HG02884 (cell line): ENCODE results near the gene SLC6A15.

Experiments used
- ATAC-seq: cut with Tn5 transposase; IDR thresholded peaks from one replicate; pipeline ENCODE4 v1.9.1; 2021; ENCODE audit warnings: mild to moderate bottlenecking, moderate library complexity; ENCODE audit not compliant: unreplicated experiment

The SLC6A15 gene

DNA sequence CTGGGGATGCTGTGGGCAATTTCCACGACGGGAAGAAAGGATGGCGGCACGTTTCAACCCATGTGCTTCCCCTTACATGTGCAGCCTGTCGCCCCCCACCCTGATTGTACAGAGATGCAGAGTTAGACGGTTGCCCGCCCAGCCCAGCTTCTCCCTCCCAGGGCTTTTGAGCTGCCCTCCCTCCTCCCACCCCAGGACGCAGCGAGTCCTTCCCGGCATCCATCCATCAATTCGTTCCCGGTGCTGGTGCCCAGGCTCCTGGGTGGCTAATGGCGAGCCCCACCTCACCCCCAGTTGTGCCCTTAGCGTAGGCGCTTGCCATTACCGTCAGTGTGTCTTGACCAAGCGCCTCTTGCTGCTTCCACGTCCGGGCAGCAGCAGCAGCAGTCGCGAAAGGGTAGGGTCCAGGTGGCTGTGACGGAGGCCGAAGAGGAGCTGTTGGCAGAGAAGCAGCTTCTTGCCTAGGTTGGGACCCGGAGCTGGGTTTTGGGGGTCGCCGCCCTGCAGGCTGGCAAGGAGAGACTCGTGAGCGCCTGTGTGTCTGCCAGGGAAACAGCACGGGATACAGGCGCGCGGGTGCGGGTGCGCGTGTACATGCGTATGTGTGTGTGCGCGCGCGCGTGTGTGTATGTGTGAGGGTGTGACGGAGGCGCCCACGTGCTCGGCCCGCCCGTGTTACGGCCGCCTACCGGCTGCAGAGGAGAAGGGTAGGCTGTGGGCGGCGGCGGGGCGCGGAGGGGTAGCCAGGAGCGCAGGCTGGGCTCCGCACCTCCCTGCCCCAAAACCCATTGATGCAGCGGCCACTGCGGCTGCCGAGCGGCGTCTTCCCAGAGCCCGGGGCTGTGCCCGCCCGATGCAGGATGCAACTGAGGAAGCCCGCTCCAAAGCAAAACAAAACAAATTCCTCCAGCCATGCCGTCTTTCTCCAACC, at the start of gene SLC6A15:
Gene SLC6A15 (minus strand): TSS at position 602 of the 931 bp plus-strand sequence. CDS start 20,679 bp downstream, outside the sequence.
- ATAC-seq, result no peak

DNA sequence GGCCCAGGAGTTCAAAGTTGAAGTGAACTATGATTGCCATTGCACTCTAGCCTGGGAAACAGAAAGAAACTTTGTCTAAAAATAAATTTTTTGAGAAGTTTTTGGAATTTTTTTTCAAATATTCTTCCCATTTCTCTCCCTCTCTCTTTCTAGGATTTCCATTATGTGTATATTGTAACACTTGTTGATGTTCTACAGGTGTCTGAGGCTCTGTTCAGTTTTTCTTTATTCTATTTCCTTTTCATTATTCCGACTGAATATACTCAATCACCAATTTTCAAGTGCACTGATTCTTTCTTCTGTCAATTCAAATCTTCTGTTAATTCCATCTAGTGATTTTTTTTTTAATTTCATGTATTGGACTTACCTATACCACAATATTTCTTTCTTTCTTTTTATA, 48.3 kb upstream of the SLC6A15 start:
- no peak for ATAC-seq

DNA sequence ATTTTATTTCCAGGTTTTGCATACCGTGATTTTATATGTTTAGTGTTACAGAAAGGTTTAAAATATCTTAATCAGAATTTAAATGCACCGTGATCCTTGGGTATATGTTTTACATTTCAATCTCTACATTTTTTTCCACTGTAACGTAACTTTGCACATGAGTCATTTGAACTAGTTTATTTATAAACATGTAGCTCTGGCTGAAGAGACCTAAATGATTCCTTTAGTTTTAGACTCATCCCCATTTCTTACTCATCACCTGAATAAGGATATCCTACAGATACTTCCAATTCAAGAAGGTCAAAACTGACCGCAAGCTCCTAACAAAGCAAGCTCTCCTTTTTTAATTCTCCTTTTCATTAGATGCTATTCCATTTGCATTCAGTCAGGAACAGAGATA, 42.7 kb upstream of the SLC6A15 start:
- no peak for ATAC-seq

DNA sequence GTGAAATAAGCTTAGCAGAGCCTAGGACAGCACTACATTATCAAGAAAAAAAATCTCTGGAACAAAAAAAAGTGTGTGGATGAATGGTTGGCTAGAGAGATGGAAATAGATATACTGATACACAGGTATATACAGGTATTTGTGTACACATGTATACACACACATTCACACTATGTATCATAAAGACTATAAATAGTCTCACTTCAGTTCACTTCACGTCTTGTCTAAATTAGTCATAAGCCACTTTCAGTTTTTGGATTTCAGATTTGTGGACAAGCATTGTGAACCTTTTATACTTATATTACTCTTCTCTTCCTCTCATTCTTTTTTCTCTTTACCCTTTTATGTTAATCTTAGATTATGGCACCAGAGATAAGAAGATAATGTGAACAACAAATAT, 41.8 kb upstream of the SLC6A15 start:
- peak; percentile 79 for ATAC-seq

DNA sequence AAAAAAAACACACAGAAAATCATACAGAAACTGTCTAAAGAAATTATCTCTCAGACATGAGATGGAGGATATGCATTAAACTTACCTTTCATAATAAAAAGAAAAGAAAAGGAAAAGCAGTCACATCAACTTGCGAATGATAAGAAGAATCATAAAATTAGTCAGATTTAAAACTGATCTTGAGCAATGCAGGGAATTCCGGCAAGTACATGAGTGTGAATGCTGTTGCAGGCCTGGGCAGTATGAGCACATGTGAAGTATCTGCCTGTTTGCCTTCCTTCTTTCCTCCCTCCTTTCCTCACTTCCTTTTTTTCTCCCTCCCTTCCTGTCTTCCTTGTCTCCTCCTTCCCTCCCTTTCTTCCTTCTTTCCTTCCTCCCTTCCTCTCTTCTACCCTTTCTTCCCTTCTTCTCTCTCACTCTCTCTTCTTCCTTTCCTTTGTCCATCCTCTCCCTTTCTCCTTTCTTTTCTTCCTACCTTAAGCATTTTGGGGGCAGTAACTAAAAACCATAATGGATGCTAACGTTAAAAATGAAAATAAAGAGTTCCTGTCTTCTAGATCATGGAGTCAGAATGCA, 38.5 kb upstream of the SLC6A15 start:
- ATAC-seq, result no peak

DNA sequence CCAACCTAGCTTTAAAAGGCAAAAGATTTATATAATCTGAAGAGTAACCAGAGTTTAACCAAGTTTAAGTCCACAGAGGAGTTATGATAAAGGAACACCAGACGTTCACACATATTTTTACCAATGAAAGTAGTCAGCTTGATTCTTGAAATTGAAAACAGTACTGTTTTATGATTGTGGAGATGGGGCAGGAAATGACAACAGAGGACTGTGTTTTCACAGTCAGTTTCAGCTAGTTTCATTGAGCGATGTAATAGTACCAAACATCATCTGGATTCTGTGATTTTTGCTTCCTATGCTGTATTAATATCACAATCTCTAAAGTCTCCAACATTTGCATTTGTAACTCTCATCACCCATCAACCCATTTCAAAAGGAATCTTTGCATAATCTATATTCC, 34.2 kb upstream of the SLC6A15 start:
- no peak for ATAC-seq

DNA sequence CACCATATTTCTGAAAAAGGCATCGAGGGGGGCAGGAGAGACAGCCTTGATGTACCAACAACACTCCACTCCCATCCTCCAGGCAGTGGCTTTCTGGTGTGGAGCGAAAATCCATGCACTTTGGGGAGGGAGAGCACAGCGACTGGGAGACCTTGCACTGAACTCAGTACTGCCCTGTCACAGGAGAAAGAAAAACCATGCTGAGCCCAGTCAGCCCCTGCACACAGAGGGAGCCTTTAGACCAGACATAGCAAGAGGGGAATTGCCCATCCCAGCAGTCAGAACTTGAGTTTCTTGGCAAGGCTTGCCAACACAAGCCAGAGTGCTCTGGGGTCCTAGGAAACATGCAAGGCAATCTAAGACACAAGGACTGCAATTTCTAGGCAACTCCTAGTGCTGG, 24.8 kb upstream of the SLC6A15 start:
- no peak for ATAC-seq

DNA sequence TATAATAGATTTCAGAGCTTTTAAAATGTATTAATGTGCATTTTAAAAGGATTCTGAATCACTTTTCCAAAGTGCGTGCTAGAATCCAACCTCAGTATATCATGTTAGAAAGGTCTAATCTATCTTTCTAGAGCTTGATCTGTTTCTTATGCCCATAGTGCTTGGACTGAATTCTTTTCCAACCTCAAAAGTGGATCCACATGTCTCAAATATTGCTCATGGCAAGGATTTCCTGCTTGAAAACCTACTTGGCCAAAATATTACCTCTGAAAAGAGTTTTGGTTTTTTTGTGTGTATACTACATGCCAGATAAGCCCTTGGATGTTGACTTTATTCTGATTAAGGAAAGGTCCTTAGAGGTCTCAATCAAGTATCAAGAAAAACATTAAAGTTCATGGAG, 16.9 kb upstream of the SLC6A15 start:
- ATAC-seq, result no peak

DNA sequence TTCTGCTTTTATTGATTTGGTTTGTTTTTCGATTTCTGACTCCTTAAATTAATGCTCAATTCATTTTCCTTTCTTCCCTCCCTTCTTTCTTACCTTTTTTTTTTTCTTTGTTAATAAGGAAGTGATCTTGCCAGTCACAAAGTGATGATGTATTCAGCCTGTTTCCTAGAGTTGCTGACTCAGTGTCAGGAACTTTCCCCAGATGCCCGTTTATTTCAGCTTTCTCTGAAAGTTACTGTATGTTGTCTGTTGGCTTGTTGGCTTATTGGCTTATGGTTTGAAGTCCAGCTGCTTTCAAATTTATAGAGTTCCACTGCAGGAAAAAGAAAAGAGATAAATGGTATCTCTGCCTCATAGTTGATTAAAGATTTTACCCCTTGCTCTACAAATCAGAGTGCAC, 12.4 kb upstream of the SLC6A15 start:
- no peak for ATAC-seq

DNA sequence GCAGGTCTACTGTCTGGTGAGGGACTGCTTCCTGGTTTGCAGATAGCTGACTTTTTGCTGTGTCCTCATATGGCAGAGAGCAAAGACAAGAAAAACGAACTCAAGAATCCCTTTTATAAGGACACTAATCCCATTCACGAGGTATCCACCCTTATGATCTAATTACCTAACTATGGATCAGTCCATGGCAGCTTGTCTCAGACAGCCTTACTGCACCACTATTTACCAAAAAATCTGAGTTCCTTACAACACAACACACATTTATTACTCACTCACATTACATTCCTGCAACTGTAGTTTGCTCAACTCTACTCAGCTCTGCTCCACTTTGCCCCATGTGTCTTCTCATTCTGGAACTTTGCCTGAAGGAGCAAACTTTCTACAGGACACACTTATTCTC, 10.1 kb upstream of the SLC6A15 start:
- ATAC-seq, result no peak

DNA sequence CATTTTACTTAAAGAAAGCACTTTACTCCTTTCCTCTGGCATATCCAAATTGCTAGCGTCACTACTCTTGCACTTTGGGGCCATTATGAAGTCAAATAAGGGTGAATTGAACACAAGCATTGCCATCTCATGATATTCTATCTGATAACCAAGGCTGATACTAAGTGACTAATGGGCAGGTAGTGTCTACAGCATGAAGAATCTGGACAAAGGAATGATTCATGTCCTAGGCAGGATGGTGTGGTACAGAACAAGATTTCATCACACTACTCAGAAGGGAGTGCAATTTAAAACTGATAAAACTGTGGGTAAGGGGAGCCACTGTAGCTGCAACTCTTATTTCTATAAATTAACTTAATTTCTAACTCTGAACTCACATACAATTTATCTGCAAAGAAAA, 7.7 kb upstream of the SLC6A15 start:
- ATAC-seq, result no peak

DNA sequence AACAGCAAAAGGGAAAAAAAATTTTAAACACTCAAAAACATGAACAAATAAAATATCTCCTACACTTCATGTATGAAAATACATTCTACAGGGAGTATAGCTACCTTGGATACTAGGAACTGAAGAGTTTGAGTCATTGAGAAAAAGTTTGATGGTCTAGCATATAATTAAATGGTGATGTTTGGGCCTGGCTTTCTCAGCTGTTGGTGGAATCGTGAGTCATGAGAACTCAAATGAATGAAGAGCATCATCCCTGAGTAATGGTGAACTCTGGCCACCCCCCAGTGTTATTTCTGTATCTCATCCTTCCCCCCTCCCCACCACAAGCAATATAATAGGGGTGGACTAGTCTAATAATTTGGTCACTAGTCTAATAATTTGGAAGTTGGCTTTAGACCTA, 6.7 kb upstream of the SLC6A15 start:
- no peak for ATAC-seq

DNA sequence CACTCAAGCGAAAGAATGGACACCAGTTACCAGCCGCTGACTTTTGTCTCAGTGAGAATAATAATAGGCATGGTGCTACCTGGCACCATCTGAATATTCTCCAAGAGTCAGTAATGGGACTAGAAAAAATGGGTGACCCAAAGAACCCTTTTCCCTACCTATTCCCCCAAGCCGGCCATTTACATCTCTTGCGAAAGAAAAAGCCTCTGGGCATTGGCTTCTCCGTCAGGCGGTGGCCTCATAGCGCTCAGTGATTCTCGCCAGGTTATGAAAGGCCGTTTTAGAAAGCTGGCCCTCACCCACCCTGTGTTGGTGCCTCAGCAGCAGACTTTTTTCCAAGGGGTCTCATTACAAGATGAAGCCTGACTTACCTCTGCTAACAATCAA, 523 bp upstream of the SLC6A15 start:
- ATAC-seq, result no peak

DNA sequence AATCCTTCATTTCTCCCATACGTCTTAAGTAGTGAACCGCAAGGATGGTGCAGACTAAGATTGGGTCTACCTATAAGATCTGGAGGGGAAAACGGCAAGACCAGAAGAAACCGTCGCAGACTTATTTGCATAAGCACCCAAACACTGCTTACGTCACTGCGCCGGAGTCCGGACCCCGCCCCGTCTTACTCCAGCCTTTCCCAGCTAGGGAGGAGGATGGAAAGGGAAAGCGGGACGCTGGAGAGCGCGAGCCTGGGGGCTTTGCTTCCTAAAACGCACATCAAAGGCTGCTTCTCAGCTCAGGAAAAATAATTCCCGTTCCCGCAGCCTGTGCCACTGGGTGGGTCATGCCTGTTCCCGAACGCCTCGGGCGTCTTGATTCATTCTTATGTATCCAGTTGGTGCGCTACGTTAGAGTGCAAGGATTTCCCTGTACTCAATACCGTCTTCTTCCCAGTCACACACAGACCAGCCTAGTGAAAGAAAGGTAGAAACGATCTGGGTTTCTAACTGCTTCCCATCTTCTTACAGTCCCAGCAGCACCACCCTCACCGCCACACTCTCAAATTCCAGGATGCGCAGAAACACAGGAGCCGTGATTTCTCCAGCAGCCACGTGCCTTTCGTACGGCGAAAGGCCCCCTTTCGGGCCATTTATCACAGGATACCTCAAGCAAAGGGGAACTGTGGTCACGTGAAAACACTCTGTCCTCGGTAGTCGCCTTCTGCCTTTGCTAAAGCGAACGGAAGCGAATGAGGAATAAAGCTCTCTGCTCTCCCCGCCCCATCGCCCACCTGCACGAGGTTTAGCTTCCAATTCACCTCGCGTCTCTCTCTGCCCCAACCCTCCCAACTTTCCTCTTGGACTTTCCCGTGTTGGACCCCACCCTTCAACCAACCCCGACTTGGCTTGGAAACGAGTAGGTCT, 1.1 kb downstream of the SLC6A15 start:
- no peak for ATAC-seq

DNA sequence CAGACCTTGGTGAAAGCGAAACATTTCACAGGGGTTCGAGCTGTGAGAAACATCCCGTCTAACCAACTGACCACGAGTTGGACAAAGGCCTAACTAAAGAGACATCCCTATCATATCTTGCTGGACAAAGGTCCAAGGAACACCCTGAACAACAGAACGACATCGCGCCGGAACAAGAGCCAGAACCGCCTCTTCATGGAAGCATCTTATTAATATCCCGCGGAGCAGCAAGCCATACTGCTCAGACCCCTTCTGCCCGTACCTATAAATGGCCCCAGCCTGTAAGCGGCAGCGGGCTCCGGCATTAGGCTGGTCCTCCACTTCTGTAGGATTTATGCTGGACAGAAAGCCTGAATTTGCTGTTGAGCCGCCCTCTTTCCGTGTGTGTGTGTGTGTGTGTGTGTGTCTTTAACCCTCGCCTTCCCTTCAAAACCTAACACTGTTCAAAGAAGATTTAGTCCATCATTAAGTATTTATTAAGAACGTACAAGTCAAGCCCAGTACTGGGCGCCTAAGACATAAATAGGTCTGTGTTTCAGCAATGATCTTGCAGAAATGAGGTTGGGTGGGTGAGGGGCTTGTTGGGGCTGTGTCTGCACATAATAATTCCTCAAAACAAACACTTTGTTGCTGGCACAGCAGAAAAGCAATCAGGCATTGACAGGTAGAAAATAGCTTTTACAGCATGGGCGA, 1.9 kb downstream of the SLC6A15 start:
- no peak for ATAC-seq

DNA sequence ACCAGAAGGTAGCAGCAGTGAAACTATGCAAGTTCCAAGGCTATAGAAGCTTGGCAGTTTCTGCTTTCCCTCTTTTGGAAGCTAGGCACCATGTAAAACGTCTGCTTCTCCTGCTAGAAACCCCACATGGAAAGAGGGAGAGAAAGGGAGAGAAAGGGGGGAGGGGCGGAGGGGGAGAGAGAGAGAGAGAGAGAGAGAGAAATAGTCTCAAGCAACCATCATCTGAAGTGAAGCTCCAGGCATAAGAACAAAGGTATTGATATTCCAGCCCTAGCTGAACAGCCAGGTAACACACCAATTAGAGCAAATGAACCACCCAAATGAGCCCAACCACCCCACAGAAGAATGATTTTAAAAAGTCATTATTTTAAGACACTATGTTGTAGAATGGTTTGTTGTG, 8.5 kb downstream of the SLC6A15 start:
- no peak for ATAC-seq

DNA sequence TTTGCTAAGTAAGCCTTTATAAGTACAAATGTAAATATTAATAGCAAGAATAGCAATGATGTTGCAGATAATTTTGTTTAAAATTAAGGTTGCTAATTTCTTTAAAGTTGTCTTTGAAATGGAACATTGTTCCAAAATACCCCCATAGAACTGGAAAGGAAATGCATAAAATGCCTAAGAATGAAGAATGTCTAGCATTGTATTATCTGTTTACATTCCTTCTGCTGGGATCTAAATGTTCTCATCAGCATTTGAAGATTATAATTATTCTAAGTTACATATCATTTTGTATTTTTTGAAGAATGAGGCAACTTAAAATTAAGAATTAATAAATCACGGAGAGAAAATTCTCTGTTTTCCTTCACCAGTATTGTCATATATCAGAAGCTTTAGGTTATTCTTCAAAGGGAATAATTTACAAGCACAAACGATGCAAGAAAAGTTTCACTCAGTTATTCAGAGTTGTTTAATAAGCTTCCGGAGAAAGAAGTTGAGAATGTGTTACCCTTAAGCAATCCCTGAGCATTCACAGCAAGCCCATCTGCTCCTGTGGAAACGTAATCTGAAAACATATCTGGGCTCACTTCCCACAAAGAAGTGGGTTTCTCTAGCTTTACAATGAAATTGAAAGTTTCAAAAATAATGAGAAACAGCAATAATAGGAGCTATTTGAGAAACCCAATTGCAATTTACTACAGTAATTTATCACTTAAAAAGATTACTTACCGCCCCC, 21.3 kb downstream of the SLC6A15 start:
- no peak for ATAC-seq

DNA sequence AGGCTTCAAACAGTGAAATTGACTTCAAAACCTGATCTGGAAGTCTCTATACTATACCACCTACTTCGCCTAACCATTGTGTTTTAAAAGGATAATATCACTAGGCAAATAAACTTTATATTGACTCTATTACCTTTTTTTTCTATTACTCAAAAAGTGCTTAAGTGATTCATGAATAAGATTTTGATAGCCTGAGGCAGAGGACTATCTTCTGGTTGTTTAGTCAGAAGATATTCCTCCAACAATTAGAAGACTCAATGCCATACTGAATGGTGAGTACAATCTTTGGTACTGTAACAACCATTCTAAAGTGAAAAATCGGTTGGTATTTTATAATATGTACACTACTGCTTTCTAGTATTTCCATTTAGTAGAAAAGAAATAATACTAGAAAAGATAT, 22.8 kb downstream of the SLC6A15 start:
- ATAC-seq, result no peak

DNA sequence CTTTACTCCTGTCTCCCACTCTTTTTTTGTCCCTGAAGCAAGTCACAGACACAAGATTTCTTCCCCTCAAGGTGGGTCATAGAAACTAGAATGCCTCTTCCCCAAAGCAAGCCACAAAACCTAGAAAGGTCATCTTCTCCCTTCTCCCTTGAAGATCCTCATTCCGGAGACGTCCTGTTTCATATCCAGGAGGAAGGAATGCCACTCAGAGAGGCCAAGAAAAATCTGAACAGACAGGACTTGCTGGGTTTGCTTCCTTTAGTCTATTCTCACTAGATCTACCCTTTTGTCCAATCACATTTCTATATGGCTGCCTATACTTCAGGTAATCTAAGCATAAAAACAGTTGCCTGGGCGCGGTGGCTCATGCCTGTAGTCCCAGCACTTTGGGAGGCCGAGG, 23.7 kb downstream of the SLC6A15 start:
- no peak for ATAC-seq

DNA sequence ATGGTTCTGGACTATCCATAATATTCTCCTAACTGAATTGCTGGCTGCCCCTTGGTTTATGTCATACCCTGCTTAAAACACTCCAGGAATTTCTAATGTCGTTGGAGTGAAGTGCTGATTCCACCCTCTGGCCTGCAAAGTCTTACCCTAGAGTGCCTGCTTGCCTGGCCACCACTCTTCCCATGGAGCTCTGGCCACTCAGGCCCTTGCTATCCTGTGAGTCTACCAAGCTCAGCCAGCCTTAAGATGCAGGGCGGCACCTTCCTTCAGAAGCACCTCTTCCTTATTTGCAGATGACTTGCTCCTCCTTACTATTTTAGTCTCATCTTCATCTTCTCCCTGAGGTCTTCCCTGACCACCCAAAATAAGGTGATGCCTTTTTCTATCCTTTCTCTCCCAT, 35.3 kb downstream of the SLC6A15 start:
- no peak for ATAC-seq
